ENCODE results near the gene GJB4.

DNA sequence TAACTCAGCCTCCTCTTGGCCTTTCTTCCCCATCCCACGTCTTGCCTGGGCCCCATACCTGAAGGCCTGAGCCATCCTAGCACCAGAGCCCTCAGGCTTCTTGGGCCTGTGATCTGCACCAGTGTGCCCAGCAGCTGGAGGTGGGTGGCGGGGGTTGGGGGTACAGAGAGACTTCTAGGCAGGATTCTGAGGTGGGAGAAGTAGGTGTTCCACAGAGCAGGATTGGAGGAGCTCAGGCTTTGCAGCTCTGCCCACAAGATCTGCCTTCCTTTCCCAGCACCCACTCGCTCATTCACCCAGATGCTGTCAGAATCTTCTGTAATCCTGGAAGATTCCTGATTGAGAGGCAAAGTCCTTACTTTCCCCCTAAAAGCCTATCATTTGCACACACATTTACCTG lies 14.7 kb upstream of the GJB4 start:
- TF ChIP-seq, protein P1, sequence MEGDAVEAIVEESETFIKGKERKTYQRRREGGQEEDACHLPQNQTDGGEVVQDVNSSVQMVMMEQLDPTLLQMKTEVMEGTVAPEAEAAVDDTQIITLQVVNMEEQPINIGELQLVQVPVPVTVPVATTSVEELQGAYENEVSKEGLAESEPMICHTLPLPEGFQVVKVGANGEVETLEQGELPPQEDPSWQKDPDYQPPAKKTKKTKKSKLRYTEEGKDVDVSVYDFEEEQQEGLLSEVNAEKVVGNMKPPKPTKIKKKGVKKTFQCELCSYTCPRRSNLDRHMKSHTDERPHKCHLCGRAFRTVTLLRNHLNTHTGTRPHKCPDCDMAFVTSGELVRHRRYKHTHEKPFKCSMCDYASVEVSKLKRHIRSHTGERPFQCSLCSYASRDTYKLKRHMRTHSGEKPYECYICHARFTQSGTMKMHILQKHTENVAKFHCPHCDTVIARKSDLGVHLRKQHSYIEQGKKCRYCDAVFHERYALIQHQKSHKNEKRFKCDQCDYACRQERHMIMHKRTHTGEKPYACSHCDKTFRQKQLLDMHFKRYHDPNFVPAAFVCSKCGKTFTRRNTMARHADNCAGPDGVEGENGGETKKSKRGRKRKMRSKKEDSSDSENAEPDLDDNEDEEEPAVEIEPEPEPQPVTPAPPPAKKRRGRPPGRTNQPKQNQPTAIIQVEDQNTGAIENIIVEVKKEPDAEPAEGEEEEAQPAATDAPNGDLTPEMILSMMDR (IDR thresholded peaks at IDR 0.05; ENCODE audit: low read depth, low read length, poor library complexity, severe bottlenecking): no peak
- TF ChIP-seq EZH2phosphoT487 (IDR thresholded peaks at IDR 0.05; ENCODE audit: borderline replicate concordance, low read length): no peak
